Measurements from ENCODE around the gene RPL41. TPM values are rescaled to one million over a fixed set of nuclear protein-coding genes. Genes with fewer than 3 reads are reported as not detected.

Gene RPL41
- total and polyA plus RNA-seq, 9 of the 15 experiments (the other 6 are each of a cell fraction or from before 2014, with no cell fraction given): 3,403 to 11,276 (median 5,604) TPM

DNA sequence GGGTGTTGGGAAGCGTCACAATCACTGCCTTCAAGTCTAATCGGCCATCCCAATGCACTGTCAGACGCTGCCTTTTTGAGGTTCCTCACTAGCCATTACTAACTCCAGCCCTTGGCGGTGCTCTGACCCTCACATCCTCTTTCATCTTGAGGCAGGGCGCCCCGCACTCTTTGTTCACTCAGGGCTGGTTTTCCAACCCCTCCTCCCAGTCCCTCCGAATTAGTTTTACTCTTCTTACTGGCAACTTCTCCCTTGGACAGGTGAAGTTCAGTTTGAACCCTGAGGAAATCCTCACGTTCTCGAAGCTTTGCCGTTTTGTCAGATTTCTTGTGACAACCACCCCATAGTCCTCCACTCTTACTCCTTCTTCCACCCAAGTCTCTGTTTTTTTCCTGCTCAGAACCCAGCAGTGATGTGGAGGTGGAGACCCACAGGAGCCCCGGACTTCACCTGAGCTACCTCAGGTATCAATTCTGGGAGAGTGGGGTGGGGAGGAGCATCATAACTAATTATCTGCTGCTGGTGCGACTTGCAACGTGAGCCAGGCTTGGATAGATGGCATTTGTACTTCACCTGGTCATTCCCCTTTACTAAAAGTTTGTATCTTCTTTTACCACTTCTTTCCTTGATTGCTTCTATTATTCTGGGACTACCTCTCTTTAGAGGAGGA is 2.4 kb downstream of the RPL41 start:
- Histone ChIP-seq H4K20me1 (replicated peaks; ENCODE audit: control insufficient read depth, insufficient read depth, low read length) (no peaks in the 10 kb centered on the region), H3K9ac (ENCODE audit: insufficient read depth in 1 of 2, low read depth in 2 of 2, low read length in 2 of 2) (peak overlapping the region; percentile 93 to 97), H3K27me3 (ENCODE audit: control insufficient read depth in 2 of 2, insufficient read depth in 2 of 2, low read length in 2 of 2) (no peaks in the 10 kb centered on the region), H3K36me3 (ENCODE audit: control insufficient read depth, insufficient read depth, low read length) (peaks cover 32% of the 10 kb centered on the region), H3K9me1 (ENCODE audit: control insufficient read depth, insufficient read depth, low read length) (no peaks in the 10 kb centered on the region), H2AFZ (ENCODE audit: low read depth, low read length) (peak overlapping the region; percentile 82), H3K4me3 (peak overlapping the region; percentile 59), H3K9me3 (replicated peaks; ENCODE audit: control insufficient read depth, insufficient read depth, low read depth, low read length) (peaks cover 6% of the 10 kb centered on the region), H3K4me2 (ENCODE audit: insufficient read depth, low read length) (peak overlapping the region; percentile 89), H3K4me1 (replicated peaks in 1 of 2; ENCODE audit: control insufficient read depth in 2 of 2, insufficient read depth in 2 of 2, low read length in 2 of 2) (peaks cover 17 to 20% of the 10 kb centered on the region in 2 experiments), H3K79me2 (ENCODE audit: control insufficient read depth, insufficient read depth, low read length) (peaks cover 28% of the 10 kb centered on the region), H3K27ac (ENCODE audit: extremely low read depth, low read depth, low read length) (peak overlapping the region; percentile 61)
- in situ Hi-C loops (cut with MboI) (no loop called here), intact Hi-C loops (cut with micrococcal nuclease) (loop anchor here (1.0 to 5.0 kb wide), 10 partner anchors 34 to 518 kb away; partner anchors contain the start of genes ANKRD52, CS, MYL6 and NABP2)
- ATAC-seq (peak; percentile 8), DNase-seq (ENCODE audit: extremely low read depth in 1 of 4, low spot score in 3 of 4) (no peak), FAIRE-seq (no peak)
- POLR2A ChIA-PET: interaction anchor here (0.6 to 5.3 kb wide), 30 partner anchors 9 to 411 kb away, joined by 3 to 125 read pairs (median 6); partner anchors contain the start of genes COQ10A, ESYT1, ITGA7 and MYL6
- CTCF ChIA-PET (ENCODE audit: low intra/inter-chr PET ratio): interaction anchor here (1.5 to 3.8 kb wide), 5 partner anchors 69 to 140 kb away, joined by 5 to 36 read pairs (median 13); partner anchors contain the start of genes ANKRD52, NABP2 and SMARCC2
- WGBS (ENCODE audit: insufficient coverage, low coverage, missing lambda C conversion rate): 6% methylated on average over 13 of the region's 13 CpGs
- no TSS peak for BruUV-seq (replicated peaks)
- TF ChIP-seq MIER1 (IDR thresholded peaks at IDR 0.05; ENCODE audit: low read depth): no peak
- TF ChIP-seq, protein P1, sequence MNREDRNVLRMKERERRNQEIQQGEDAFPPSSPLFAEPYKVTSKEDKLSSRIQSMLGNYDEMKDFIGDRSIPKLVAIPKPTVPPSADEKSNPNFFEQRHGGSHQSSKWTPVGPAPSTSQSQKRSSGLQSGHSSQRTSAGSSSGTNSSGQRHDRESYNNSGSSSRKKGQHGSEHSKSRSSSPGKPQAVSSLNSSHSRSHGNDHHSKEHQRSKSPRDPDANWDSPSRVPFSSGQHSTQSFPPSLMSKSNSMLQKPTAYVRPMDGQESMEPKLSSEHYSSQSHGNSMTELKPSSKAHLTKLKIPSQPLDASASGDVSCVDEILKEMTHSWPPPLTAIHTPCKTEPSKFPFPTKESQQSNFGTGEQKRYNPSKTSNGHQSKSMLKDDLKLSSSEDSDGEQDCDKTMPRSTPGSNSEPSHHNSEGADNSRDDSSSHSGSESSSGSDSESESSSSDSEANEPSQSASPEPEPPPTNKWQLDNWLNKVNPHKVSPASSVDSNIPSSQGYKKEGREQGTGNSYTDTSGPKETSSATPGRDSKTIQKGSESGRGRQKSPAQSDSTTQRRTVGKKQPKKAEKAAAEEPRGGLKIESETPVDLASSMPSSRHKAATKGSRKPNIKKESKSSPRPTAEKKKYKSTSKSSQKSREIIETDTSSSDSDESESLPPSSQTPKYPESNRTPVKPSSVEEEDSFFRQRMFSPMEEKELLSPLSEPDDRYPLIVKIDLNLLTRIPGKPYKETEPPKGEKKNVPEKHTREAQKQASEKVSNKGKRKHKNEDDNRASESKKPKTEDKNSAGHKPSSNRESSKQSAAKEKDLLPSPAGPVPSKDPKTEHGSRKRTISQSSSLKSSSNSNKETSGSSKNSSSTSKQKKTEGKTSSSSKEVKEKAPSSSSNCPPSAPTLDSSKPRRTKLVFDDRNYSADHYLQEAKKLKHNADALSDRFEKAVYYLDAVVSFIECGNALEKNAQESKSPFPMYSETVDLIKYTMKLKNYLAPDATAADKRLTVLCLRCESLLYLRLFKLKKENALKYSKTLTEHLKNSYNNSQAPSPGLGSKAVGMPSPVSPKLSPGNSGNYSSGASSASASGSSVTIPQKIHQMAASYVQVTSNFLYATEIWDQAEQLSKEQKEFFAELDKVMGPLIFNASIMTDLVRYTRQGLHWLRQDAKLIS (CRISPR knock-in tag; IDR thresholded peaks at IDR 0.05): no peak
- TF ChIP-seq ERF (CRISPR knock-in tag; IDR thresholded peaks at IDR 0.05): no peak
- TF ChIP-seq EZH2 (IDR thresholded peaks at IDR 0.05; ENCODE audit: borderline replicate concordance, low read depth, low read length): no peak
- TF ChIP-seq ATF4 (CRISPR knock-in tag; IDR thresholded peaks at IDR 0.05): no peak
- TF ChIP-seq SAP30 (IDR thresholded peaks at IDR 0.05; ENCODE audit: borderline replicate concordance, insufficient read depth, low read depth, low read length, poor library complexity, severe bottlenecking): peak; percentile 3
- no peak for TF ChIP-seq ZBED1 (IDR thresholded peaks at IDR 0.05)
- TF ChIP-seq, protein P2, sequence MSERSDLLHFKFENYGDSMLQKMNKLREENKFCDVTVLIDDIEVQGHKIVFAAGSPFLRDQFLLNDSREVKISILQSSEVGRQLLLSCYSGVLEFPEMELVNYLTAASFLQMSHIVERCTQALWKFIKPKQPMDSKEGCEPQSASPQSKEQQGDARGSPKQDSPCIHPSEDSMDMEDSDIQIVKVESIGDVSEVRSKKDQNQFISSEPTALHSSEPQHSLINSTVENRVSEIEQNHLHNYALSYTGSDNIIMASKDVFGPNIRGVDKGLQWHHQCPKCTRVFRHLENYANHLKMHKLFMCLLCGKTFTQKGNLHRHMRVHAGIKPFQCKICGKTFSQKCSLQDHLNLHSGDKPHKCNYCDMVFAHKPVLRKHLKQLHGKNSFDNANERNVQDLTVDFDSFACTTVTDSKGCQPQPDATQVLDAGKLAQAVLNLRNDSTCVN (CRISPR knock-in tag; IDR thresholded peaks at IDR 0.05): no peak
- TF ChIP-seq TBP (optimal IDR thresholded peaks at IDR 0.05; ENCODE audit: low read depth, low read length): no peak
- TF ChIP-seq FOSL1 (tag; conservative IDR thresholded peaks at IDR 0.05): 0 out of 2 replicates have a peak, but pooled peaks have one; percentile 11
- 0 out of 2 replicates have a peak, but pooled peaks have one; percentile 69 for TF ChIP-seq ZNF282 (CRISPR knock-in tag; IDR thresholded peaks at IDR 0.05)
- no peak for TF ChIP-seq ZFP36 (IDR thresholded peaks at IDR 0.05; ENCODE audit: low read depth, low read length, partially characterized antibody)

All from K562 (cell line).